GM04503 (cell line): ENCODE data around the gene PACS2.
"Not testable (repeated sequence)": the region's sequence is repeated elsewhere in the genome, so short reads cannot be mapped to it uniquely, and the experiment has no call there.

ENCODE experiments used
- DNase-seq: peaks from one replicate; pipeline ENCODE4 v3.0.0-alpha.2; 2012; ENCODE audit warnings: low read depth

The PACS2 gene

GRCh38 chr14:105314287-105315200 lies at the start of gene PACS2:
PACS2 (plus strand) TSS chr14:105314748; CDS start chr14:105314919, 171 bp downstream.
- no peak for DNase-seq

GRCh38 chr14:105267820-105268548 lies 46.6 kb upstream of the PACS2 start:
- no peak for DNase-seq

DNA sequence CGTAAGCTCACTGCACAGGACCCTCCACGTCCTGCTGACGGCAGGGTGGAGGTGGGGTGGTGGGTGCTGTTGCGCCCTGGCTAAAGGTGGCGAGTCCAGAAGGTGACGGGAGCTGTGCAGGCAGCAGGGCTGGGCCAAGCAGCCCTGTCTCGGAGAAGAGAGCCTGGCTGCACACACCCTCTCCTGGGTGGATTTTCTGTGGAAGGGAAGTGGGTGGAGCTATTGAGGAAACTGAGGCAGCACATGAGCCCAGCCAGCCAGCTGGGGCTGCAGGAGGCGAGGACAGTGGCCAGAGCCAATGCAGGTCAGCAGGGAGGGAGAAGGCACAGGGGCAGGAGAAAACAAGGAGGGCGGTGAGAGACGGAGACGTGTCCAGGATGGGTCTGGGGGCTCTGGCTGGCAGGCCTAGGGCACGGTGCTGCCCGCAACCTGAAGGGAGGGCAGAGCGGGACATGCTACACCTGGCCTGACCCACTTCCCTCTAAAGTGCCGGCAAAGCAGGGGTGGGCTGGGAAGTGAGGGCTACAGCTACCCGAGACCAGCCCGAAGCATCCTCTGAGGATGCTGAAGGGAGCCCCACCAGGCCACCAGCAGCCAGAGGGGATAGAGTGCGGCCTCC lies 45.7 kb upstream of the PACS2 start:
- no peak for DNase-seq

DNA sequence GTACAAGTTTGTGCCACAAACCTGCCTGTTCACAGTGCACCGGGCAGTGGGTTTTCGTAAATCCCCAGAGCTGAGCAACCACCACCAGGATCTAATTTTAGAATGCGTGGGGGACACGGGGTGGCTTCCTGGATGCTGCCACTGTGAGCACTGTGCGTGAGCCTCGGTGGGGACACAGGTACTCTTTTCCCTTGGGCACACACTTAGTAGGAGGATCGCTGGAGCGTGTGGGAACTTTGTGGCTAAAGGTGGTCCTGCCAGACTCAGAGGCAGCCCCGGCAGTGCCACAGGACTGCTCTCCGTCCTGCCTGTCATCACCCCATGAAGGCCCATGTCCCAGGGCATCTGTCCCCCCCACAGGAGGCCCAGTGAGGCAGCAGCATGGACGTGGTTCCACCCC lies 45.1 kb upstream of the PACS2 start:
- no peak for DNase-seq

- DNase-seq, result no peak
Observed at GRCh38 chr14:105271224-105271890, 43.2 kb upstream of the PACS2 start.

- DNase-seq, result no peak
Observed at GRCh38 chr14:105272623-105273022, 41.9 kb upstream of the PACS2 start.

- no peak for DNase-seq
Observed at GRCh38 chr14:105273062-105273461, 41.5 kb upstream of the PACS2 start.

DNA sequence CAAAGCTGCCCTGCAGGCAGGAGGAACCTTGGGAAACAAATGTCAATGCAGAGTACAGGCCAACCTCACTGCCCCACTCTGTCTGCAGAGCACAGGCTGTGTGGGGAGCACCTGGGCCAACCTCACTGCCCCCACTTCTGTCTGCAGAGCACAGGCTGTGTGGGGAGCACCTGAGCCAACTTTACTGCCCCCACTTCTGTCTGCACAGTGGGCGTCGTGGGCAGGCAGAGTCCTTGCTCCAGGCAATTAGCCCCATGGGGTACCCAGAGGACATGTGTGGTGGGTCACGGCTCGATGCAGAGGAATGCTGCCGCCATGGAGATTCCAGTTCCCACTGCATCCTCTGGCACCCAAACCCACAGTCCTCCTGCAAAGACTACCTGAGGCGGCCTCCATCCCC lies 39.9 kb upstream of the PACS2 start:
- no peak for DNase-seq

DNA sequence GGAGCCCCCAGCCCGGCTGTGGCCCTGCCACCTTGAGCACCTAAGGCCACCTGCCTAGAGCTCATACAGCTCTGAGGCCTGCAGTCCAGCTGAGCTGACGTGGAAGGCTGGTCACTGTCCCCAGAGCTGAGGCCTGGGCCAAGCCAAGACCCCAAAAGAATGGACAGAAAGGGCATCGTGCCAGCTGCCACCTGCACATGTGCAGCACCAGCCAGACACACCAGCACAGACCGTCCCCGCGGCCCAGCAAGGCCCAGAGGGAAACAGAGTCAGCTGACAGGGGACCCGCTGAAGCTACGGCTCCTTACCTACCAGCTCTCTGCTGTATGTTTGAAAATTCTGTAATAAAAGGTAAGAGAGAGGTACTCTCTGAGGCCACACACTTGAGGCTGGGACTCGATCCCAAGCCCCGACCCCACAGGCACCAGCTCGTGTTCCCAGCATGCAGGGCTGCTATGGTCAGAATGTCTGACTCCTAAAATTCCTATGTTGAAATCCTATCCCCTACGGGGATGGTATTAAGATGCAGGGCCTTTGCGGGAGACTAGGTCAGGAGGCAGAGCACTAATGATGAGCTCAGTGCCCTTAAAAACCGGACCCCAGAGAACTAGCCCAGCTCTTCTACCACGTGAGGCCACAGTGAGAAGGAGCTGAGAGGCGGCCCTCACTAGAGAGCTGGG lies 39.1 kb upstream of the PACS2 start:
- DNase-seq, result no peak

DNA sequence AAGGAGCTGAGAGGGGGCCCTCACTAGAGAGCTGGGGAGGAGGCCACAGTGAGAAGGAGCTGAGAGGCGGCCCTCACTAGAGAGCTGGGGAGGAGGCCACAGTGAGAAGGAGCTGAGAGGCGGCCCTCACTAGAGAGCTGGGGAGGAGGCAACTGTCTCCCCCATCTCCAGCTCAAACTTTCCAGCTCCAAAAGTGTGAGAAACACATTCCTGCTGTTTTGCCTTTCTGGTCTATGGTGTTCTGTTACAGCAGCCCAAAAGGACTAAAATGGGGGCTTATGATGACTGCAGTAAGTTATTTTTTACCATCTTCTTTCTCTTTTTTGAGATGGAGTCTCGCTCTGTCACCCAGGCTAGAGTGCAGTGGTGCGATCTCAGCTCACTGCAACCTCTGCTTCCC lies 37.1 kb upstream of the PACS2 start:
- DNase-seq, result not testable (repeated sequence)

- DNase-seq, result no peak
Observed at GRCh38 chr14:105279642-105280361, 34.7 kb upstream of the PACS2 start.

GRCh38 chr14:105280525-105280924 lies 34.0 kb upstream of the PACS2 start:
- no peak for DNase-seq

GRCh38 chr14:105281371-105282097 lies 33.0 kb upstream of the PACS2 start:
- peak; percentile 11 for DNase-seq

DNA sequence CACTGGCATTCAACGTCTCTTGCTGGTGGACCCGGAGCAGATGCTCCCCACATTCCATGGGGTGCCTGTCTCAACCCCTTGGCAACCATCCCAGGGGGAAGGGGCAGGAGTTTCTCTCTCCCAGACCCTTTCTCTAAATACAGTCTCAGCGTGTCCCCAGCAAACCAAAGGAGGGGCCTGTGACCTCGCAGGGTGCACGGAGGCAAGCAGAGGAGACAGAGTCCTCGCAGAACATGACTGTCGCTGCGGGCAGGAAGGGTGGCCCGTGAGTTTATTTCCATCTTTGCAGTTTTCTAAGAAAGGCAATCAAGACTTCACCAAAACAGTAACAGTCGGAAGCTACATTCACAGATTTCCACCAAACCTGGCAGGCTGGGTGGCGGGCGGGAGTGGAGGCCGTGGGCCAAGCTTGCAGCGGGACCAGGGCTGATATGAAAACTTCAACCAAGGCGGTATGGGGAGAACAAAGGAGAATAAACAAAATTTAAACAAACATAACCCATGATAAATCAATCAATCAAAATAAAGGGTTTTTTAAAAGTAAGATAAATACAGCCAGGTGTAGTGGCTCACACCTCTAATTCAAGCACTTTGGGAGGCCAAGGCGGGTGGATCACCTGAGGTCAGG lies 32.3 kb upstream of the PACS2 start:
- DNase-seq, result no peak

DNA sequence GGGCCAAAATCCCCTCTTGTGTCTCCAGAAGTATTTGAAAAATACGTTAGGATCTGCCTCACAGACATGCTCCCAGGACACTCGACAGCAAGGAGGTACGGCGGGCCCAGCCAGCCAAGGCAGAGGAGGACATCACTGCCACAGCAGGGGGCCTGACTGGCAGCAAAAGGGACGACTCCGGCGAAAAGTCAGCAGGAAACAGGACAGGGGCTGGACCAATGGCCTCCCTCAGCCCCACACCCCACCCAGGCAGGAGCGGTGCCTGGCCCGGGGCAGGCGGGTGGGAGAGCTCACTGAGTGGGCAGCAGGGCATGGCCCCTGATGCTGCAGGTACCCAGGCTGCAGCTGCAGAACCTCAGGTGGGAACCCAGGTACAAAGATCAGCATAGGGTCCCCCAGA lies 31.5 kb upstream of the PACS2 start:
- DNase-seq, result no peak

GRCh38 chr14:105283899-105284298 lies 30.6 kb upstream of the PACS2 start:
- no peak for DNase-seq

DNA sequence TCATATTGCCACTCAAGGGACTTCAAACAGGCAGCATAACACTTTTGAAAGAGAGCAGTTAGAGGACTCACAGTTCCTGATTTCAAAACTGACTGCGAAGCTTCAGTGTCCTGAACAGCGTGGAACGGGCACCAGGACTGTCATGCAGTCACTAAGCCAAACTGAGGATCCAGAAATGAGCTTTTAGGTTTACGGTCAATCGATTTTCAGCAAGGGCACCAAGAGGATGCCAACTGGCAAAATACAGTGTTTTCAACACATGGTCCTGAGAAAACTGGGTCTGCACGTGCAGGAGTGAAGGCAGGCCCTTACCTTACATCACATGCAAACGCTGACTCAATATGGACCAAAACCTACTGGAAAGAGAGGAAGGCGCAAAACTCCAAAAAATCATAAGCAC lies 29.4 kb upstream of the PACS2 start:
- DNase-seq, result no peak

GRCh38 chr14:105286759-105287144 lies 27.8 kb upstream of the PACS2 start:
- DNase-seq, result no peak

DNA sequence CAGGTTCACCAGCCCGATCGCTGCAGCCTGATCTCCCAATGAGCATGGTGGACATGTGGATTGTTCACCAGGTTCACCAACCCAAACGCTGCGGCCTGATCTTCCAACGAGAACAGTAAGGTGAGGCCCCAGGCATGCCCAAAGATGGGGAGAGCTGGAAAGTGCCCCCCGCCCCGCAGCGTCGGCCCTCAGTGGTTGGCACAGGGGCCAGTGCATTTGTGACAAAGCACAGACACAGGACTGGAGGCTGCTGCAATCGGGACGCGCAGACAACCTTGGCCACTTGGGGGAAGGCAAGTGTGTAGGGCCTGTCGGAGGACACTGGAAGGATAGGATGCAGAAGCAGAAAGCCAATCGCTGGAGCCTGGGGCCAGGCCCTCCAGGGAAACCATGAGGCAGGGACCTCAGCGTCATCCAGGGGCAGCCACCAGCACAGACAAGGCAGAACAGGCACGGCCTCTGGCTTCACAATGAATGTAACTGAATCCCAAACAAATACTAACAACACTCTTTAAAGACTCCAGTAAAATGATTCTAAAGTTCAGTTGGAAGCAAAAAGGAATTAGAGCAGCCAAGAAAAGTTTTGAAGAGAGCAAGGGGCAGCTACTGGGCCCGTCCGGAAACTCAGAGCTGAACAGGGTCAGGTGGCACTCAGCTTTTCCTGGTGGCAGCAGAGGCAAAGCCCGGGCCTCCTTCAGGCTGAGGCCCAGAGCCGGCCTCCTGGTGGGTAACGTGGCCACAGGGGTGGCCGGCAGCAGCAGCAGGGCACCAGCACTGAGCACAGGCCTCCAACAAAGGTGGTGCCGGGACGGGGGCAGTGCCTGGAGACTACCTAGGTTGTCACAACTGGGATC lies 27.1 kb upstream of the PACS2 start:
- no peak for DNase-seq
